ENCODE measurements around the gene GDI1. TPM values are rescaled to one million over a fixed set of nuclear protein-coding genes. Genes with fewer than 3 reads are reported as not detected.

GDI1 gene
- total and polyA plus RNA-seq, 9 donors, result 72.8 to 188 (median 116) TPM

DNA sequence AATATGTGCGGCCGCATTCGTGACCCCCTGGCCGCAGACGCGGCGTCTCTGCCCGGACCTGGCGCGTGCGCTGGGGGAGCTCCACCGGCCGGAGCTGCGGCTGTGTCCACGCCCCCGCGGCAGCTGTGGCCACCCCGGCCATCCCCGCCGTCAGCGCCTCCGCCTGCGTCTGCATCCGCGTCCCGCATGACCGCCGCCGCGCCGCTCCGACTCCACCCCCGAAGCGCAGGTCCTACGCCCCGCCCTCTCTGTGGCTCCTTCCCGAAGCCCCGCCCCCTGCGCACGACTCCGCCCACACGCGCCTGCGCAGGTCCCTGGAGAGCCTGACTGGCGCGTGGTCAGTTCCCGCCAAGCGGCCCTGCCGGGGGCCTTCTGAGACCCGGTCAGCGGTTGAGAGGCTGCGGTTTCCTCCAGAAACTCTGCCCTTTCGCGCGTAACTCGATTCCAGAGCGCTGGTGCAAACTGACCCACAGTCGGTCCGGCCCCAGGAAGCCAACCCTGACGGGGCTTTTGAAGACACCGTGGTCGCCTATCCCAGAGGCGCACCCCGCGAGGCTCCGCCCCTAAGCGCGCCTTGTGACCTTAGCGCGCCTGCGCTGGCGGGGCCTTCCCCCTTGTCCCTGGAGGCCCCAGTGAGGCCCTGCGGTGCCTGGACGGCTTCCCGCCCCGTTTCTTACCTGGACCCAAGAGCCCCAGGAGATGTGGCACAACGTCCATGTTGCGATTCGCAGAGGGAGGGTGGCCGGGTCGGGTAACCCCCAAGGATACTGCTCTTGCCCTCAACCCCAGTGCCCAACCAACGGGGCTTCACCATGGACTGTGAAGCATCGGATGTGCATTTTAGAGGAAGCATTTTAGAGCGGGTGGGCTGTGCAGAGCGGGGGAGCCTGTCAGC is 42.0 kb downstream of the GDI1 start, which contains the start of gene LAGE3:
Gene LAGE3, minus strand, starts transcription at position 554 of the 895 bp plus-strand sequence. Its CDS starts 366 bp downstream, at position 188.
- Histone ChIP-seq H3K4me3 (peak within 1 kb of the TSS; percentile 47), H3K9me3 (no peaks in the 10 kb centered on the region), H3K27ac (peak within 1 kb of the TSS; percentile 0 to 29), H3K27me3 (no peaks in the 10 kb centered on the region), H3K36me3 (no peaks in the 10 kb centered on the region), H3K4me1 (ENCODE audit: insufficient read depth) (peaks cover 3% of the 10 kb centered on the region)
- WGBS, 3 donors, result 41 to 58% (median 47%) methylated on average over 82 to 85 of the region's 85 CpGs
- intact Hi-C loops (cut with DNase I), result no loop called here
- TF ChIP-seq POLR2A (IDR thresholded peaks at IDR 0.05), result peak; percentile 25
- TF ChIP-seq, protein P1, sequence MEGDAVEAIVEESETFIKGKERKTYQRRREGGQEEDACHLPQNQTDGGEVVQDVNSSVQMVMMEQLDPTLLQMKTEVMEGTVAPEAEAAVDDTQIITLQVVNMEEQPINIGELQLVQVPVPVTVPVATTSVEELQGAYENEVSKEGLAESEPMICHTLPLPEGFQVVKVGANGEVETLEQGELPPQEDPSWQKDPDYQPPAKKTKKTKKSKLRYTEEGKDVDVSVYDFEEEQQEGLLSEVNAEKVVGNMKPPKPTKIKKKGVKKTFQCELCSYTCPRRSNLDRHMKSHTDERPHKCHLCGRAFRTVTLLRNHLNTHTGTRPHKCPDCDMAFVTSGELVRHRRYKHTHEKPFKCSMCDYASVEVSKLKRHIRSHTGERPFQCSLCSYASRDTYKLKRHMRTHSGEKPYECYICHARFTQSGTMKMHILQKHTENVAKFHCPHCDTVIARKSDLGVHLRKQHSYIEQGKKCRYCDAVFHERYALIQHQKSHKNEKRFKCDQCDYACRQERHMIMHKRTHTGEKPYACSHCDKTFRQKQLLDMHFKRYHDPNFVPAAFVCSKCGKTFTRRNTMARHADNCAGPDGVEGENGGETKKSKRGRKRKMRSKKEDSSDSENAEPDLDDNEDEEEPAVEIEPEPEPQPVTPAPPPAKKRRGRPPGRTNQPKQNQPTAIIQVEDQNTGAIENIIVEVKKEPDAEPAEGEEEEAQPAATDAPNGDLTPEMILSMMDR (IDR thresholded peaks at IDR 0.05), result no peak
- no peak for TF ChIP-seq EP300 (IDR thresholded peaks at IDR 0.05)
- peak; percentile 92 to 96 (median 94) for DNase-seq

DNA sequence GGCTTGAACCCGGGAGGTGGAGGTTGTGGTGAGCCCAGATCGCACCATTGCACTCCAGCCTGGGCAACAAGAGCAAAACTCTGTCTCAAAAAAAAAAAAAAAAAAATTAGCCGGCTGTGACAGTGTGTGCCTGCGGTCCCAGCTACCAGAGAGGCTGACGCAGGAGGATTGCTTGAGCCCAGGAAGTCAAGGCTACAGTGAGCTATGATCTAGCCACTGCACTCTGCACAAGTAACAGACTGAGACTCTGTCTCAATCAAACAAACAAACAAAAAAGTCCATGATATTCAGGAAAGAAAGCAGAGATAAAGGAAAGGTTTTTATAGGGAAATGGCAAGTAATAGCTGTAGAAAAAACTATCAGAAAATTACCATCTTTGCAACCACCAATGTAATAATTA is 44.2 kb downstream of the GDI1 start:
- Histone ChIP-seq H3K4me1 (ENCODE audit: insufficient read depth) (peaks cover 3% of the 10 kb centered on the region), H3K27ac (no peak overlapping the region), H3K9me3 (no peaks in the 10 kb centered on the region), H3K36me3 (no peaks in the 10 kb centered on the region), H3K27me3 (no peaks in the 10 kb centered on the region), H3K4me3 (no peak overlapping the region)
- DNase-seq, result no peak
- 80 to 87% (median 87%) methylated on average over 5 of the region's 5 CpGs for WGBS, 3 donors
- intact Hi-C loops (cut with DNase I), result no loop called here
- no peak for TF ChIP-seq EP300 (IDR thresholded peaks at IDR 0.05)
- TF ChIP-seq, protein P1 (IDR thresholded peaks at IDR 0.05), result no peak
- no peak for TF ChIP-seq POLR2A (IDR thresholded peaks at IDR 0.05)

DNA sequence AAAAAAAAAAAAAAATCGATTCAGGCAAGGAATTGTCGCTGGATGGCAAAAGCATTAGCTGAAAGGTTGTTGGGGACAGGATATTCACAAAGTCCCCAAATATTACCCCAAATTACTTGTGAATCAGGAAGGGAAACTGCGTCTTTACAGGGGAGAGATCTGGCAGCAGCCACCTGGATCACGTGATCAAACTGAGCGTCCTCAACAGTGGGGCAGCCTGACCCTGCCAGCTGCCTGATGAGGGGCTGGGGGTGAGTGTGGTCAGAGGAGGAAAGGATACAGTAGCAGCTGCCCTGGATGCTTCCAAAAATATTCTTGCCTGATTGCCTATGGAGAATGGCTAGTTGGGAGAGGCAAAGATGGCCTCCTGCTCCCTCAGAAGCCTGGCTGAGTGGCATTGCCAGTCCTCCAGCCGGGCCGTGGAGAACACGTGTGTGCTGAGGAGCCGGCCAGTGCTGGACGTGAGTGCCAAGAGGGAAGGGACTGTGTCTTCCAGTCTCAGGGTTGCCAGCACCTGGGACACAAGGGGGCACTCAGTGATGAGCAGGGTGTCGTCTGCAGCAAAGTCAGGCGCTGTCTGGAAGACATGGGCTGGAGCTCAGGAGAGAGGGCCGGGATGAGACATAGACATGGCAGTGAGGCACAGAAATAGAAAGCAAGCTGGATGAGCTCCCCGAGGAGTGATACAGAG is 45.1 kb downstream of the GDI1 start:
- no peaks in the 10 kb centered on the region for H3K27me3 ChIP-seq
- H3K4me1 ChIP-seq (ENCODE audit: insufficient read depth), result peaks cover 3% of the 10 kb centered on the region
- H3K4me3 ChIP-seq, result no peak overlapping the region
- intact Hi-C loops (cut with DNase I), result no loop called here
- no peaks in the 10 kb centered on the region for H3K36me3 ChIP-seq
- H3K9me3 ChIP-seq, result no peaks in the 10 kb centered on the region
- TF ChIP-seq, protein P1 (IDR thresholded peaks at IDR 0.05), result no peak
- TF ChIP-seq EP300 (IDR thresholded peaks at IDR 0.05), result no peak
- TF ChIP-seq POLR2A (IDR thresholded peaks at IDR 0.05), result no peak
- DNase-seq, result no peak
- H3K27ac ChIP-seq, result no peak overlapping the region
- WGBS, 3 donors, result 58 to 72% (median 59%) methylated on average over 14 of the region's 14 CpGs

DNA sequence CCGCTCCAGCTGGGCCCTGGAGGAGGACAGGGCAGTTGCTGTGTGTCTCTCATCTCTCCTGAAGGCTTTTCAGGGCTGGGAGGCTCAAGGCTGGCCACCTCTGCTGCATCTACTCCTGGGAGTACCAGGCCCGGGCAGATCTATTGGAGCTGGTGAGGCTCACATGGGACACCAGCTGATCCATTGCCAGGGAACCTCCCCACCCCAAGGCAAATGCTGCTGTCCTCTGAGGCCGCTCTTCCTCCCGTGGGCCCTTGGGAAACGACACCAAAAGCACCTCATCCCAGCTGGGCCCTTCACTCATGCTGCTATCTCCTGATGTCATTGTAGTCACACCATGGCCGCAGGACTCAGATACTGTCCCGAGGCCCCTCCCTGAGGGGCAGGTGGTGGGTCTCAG is 45.8 kb downstream of the GDI1 start:
- no peak for TF ChIP-seq POLR2A (IDR thresholded peaks at IDR 0.05)
- TF ChIP-seq EP300 (IDR thresholded peaks at IDR 0.05), result no peak
- TF ChIP-seq, protein P1 (IDR thresholded peaks at IDR 0.05), result no peak
- no peak overlapping the region for H3K27ac ChIP-seq
- H3K4me1 ChIP-seq (ENCODE audit: insufficient read depth), result peaks cover 3% of the 10 kb centered on the region
- no peaks in the 10 kb centered on the region for H3K9me3 ChIP-seq
- no peak for DNase-seq
- intact Hi-C loops (cut with DNase I), result no loop called here
- H3K4me3 ChIP-seq, result no peak overlapping the region
- no peaks in the 10 kb centered on the region for H3K36me3 ChIP-seq
- H3K27me3 ChIP-seq, result no peaks in the 10 kb centered on the region
- whole genome bisulfite sequencing, 3 donors, result 75 to 82% (median 76%) methylated on average over 7 of the region's 7 CpGs
